Common myeloid progenitor, CD34-positive (primary cell): Measurements from ENCODE around the gene RTF1.

Experiments
- CTCF ChIA-PET: fragments of 350-600 bp; sonication (Branson Sonifier 250); formaldehyde crosslinking; loops from one replicate; lab custom pipeline; 2021; ENCODE audit warnings: antibody characterized with exemption; lab: Charles Lee
- POLR2A ChIA-PET: fragments of 350-600 bp; sonication (Branson Sonifier 250); formaldehyde crosslinking; loops from one replicate; lab custom pipeline; 2021; ENCODE audit warnings: antibody characterized with exemption; lab: Charles Lee
- DNase-seq, 3 donors: peaks; one replicate each; pipeline versions ENCODE4 v3.0.0 to v3.0.0-alpha.2; 2013
- H3K27ac ChIP-seq, 2 experiments: 1 replicate in 1 of 2; 2 replicates in 1 of 2; pipeline ENCODE4 v1.7.0; 2013; ENCODE audit warnings: inconsistent platforms in 2 of 2, low read length in 2 of 2, mild to moderate bottlenecking in 2 of 2, low read depth in 1 of 2, moderate library complexity in 1 of 2; ENCODE audit not compliant: severe bottlenecking in 2 of 2, insufficient read depth in 1 of 2, poor library complexity in 1 of 2
- H3K27me3 ChIP-seq, 5 experiments: replicated peaks in 2 of 5; 1 replicate in 3 of 5; 2 replicates in 2 of 5; pipeline versions ENCODE4 v1.6.1 to v1.7.0; 2013; ENCODE audit warnings: low read length in 4 of 5, mild to moderate bottlenecking in 2 of 5, moderate library complexity in 2 of 5, inconsistent platforms in 1 of 5; ENCODE audit not compliant: insufficient read depth in 5 of 5, control insufficient read depth in 4 of 5
- H3K36me3 ChIP-seq, 4 experiments: 1 replicate in 2 of 4; 2 replicates in 2 of 4; pipeline versions ENCODE4 v1.6.1 to v1.7.0; 2013; ENCODE audit warnings: low read length in 3 of 4, control low read depth in 1 of 4, mild to moderate bottlenecking in 1 of 4; ENCODE audit not compliant: control insufficient read depth in 4 of 4, insufficient read depth in 4 of 4
- H3K4me1 ChIP-seq, 4 experiments: 1 replicate in 3 of 4; 2 replicates in 1 of 4; pipeline versions ENCODE4 v1.6.1 to v1.7.1; 2013; ENCODE audit warnings: low read length in 3 of 4, mild to moderate bottlenecking in 3 of 4, control low read depth in 1 of 4, inconsistent platforms in 1 of 4, moderate library complexity in 1 of 4; ENCODE audit not compliant: control insufficient read depth in 4 of 4, insufficient read depth in 4 of 4; ENCODE audit errors: control extremely low read depth in 1 of 4
- H3K4me3 ChIP-seq, 7 experiments: 1 replicate in 4 of 7; 2 replicates in 3 of 7; pipeline versions ENCODE4 v1.5.1 to v1.7.0; 2013; ENCODE audit warnings: mild to moderate bottlenecking in 7 of 7, low read length in 6 of 7, moderate library complexity in 6 of 7, inconsistent platforms in 2 of 7, low read depth in 2 of 7, control low read depth in 1 of 7; ENCODE audit not compliant: insufficient read depth in 4 of 7, control insufficient read depth in 1 of 7; ENCODE audit errors: extremely low read depth in 1 of 7
- H3K9me3 ChIP-seq, 5 experiments: 1 replicate in 4 of 5; 2 replicates in 1 of 5; pipeline versions ENCODE4 v1.6.1 to v1.7.1; 2013; ENCODE audit warnings: low read length in 4 of 5, mild to moderate bottlenecking in 2 of 5, inconsistent platforms in 1 of 5, low read depth in 1 of 5, moderate library complexity in 1 of 5; ENCODE audit not compliant: control insufficient read depth in 4 of 5, insufficient read depth in 2 of 5; ENCODE audit errors: control extremely low read depth in 1 of 5
- WGBS: methylation state at CpG from one replicate; pipeline ENCODE4 v1.1.5; 2013; ENCODE audit not compliant: insufficient coverage; 5-methylcytosine and 5-hydroxymethylcytosine counted together

Gene RTF1

GRCh38 chr15:41490355-41490754 lies 73.5 kb downstream of the RTF1 start:
- H3K4me1 ChIP-seq = peaks cover 4 to 29% (median 29%) of the 10 kb centered on the region in 4 experiments
- no peaks in the 10 kb centered on the region for H3K36me3 ChIP-seq
- H3K4me3 ChIP-seq = no peak overlapping the region
- 90% methylated on average over 3 of the region's 4 CpGs for WGBS
- no peak overlapping the region for H3K27ac ChIP-seq
- CTCF ChIA-PET = interaction anchor here (1.6 kb wide), 1 partner anchor 11 kb away, joined by 4 read pairs; no protein-coding TSS in a partner anchor
- POLR2A ChIA-PET = no interaction called here
- peaks cover 2 to 55% (median 16%) of the 10 kb centered on the region in 5 experiments for H3K27me3 ChIP-seq
- DNase-seq = peak in 2 of 3 donors; percentile 60 to 73
- no peaks in the 10 kb centered on the region for H3K9me3 ChIP-seq

GRCh38 chr15:41491889-41492288 lies 75.0 kb downstream of the RTF1 start:
- Histone ChIP-seq H3K4me1 (peaks cover 4 to 36% (median 34%) of the 10 kb centered on the region in 4 experiments), H3K9me3 (no peaks in the 10 kb centered on the region), H3K27ac (no peak overlapping the region), H3K36me3 (no peaks in the 10 kb centered on the region), H3K4me3 (no peak overlapping the region), H3K27me3 (peaks cover 7 to 70% (median 19%) of the 10 kb centered on the region in 5 experiments)
- 100% methylated on average over 3 of the region's 4 CpGs for WGBS
- ChIA-PET CTCF (no interaction called here), POLR2A (interaction anchor here (0.6 kb wide), 1 partner anchor 160 kb away, joined by 3 read pairs; the partner anchor contains the start of gene OIP5)
- no peak for DNase-seq

- Histone ChIP-seq H3K4me1 (peaks cover 4 to 36% (median 34%) of the 10 kb centered on the region in 4 experiments), H3K27me3 (peaks cover 9 to 73% (median 24%) of the 10 kb centered on the region in 5 experiments), H3K36me3 (no peaks in the 10 kb centered on the region), H3K27ac (no peak overlapping the region), H3K9me3 (no peaks in the 10 kb centered on the region), H3K4me3 (peak overlapping the region in 6 of 7 experiments; percentile 23 to 76 (median 62))
- peak in 2 of 3 donors; percentile 41 to 50 for DNase-seq
- WGBS = 1% methylated on average over 14 of the region's 15 CpGs
- POLR2A ChIA-PET = interaction anchor here (0.6 to 1.2 kb wide), 4 partner anchors 11 to 160 kb away, joined by 3 read pairs; partner anchors contain the start of gene OIP5
- CTCF ChIA-PET = interaction anchor here (0.7 to 1.0 kb wide), 5 partner anchors 8 to 92 kb away, joined by 3 to 4 read pairs (median 3); no protein-coding TSS in a partner anchor
Measured at GRCh38 chr15:41492597-41493204, 75.8 kb downstream of the RTF1 start.

- Histone ChIP-seq H3K4me3 (peak within 1 kb of the TSS; percentile 20 to 76 (median 56)), H3K4me1 (peaks cover 4 to 36% (median 34%) of the 10 kb centered on the region in 4 experiments), H3K9me3 (no peaks in the 10 kb centered on the region), H3K27me3 (peaks cover 9 to 79% (median 24%) of the 10 kb centered on the region in 5 experiments), H3K27ac (no peak within 1 kb of the TSS), H3K36me3 (no peaks in the 10 kb centered on the region)
- peak in 2 of 3 donors; percentile 72 to 78 for DNase-seq
- WGBS = 0% methylated on average over 45 of the region's 60 CpGs
- ChIA-PET CTCF (interaction anchor here (0.7 to 1.0 kb wide), 5 partner anchors 9 to 91 kb away, joined by 3 to 4 read pairs (median 3); no protein-coding TSS in a partner anchor), POLR2A (interaction anchor here (0.6 to 1.2 kb wide), 3 partner anchors 11 to 17 kb away, joined by 3 read pairs; no protein-coding TSS in a partner anchor)
Measured at GRCh38 chr15:41493205-41493901, 76.5 kb downstream of the RTF1 start, which contains the start of gene ITPKA. ITPKA (plus strand) TSS chr15:41493874; CDS start chr15:41493928, 54 bp downstream.

GRCh38 chr15:41493902-41494189 lies 77.0 kb downstream of the RTF1 start:
- Histone ChIP-seq H3K27ac (no peak overlapping the region), H3K4me3 (peak overlapping the region; percentile 10 to 76 (median 56)), H3K9me3 (no peaks in the 10 kb centered on the region), H3K27me3 (peaks cover 9 to 84% (median 25%) of the 10 kb centered on the region in 5 experiments), H3K4me1 (peaks cover 4 to 36% (median 34%) of the 10 kb centered on the region in 4 experiments), H3K36me3 (no peaks in the 10 kb centered on the region)
- ChIA-PET POLR2A (interaction anchor here (1.2 kb wide), 1 partner anchor 17 kb away, joined by 3 read pairs; no protein-coding TSS in a partner anchor), CTCF (no interaction called here)
- 0% methylated on average over 41 of the region's 41 CpGs for WGBS
- DNase-seq = no peak

- Histone ChIP-seq H3K27me3 (peaks cover 12 to 89% (median 27%) of the 10 kb centered on the region in 5 experiments), H3K4me1 (peaks cover 4 to 36% (median 34%) of the 10 kb centered on the region in 4 experiments), H3K36me3 (no peaks in the 10 kb centered on the region), H3K4me3 (peak overlapping the region; percentile 20 to 76 (median 56)), H3K9me3 (no peaks in the 10 kb centered on the region), H3K27ac (no peak overlapping the region)
- peak in 1 of 3 donors; percentile 42 for DNase-seq
- CTCF ChIA-PET = no interaction called here
- POLR2A ChIA-PET = no interaction called here
- WGBS = under 1% methylated on average over 52 of the region's 77 CpGs
Measured at GRCh38 chr15:41494190-41494921, 77.5 kb downstream of the RTF1 start.
